22Rv1 (cell line): ENCODE results near the gene PCDHA6.
"Not testable (repeated sequence)": the region's sequence is repeated elsewhere in the genome, so short reads cannot be mapped to it uniquely, and the experiment has no call there.

Experiments used
- CTCF ChIP-seq: fragments of 450-650 bp; IDR thresholded peaks from 2 replicates; pipeline ENCODE4 v1.5.1; 2017; ENCODE audit warnings: mild to moderate bottlenecking
- ZFX ChIP-seq: fragments of 450-650 bp; IDR thresholded peaks from 2 replicates; pipeline ENCODE4 v1.6.1; 2017; ENCODE audit warnings: antibody characterized with exemption, borderline replicate concordance

GRCh38 chr5:140848139-140849102, 20.7 kb downstream of the PCDHA6 start, which contains the start of gene PCDHA9:
- TF ChIP-seq CTCF, ZFX: not testable (repeated sequence)
